ENCODE measurements around the gene PKNOX2. TPM values are rescaled to one million over a fixed set of nuclear protein-coding genes. Genes with fewer than 3 reads are reported as not detected.
"Not testable (repeated sequence)": the region's sequence is repeated elsewhere in the genome, so short reads cannot be mapped to it uniquely, and the experiment has no call there.

Gene PKNOX2
- total RNA-seq, 1 donor from 2014 or later, result 39.9 TPM

DNA sequence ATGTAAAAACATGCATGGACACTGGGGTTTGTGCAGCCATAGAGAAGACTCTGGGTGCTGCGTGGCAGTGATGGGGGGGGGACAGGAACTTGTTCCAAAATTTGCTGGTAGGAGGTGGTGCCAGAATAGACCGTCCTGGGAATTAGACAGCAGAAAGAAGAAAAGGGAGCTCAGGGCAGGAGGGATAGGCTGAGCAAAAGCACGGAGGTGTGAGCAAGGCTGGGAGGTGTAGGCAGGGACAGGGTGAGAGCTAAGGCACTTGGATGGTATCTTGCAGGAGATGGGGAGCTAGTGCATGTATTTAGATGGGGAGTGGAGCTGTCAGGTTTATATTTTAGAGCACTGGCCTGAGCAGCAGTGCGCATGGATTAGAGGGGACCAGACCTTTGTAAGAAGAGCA is 53.8 kb downstream of the PKNOX2 start:
- no peak overlapping the region for H3K4me3 Mint-ChIP-seq (ENCODE audit: low read depth)
- peaks cover 28% of the 10 kb centered on the region for H3K4me1 Mint-ChIP-seq (ENCODE audit: low read depth)
- TF ChIP-seq, protein P1, sequence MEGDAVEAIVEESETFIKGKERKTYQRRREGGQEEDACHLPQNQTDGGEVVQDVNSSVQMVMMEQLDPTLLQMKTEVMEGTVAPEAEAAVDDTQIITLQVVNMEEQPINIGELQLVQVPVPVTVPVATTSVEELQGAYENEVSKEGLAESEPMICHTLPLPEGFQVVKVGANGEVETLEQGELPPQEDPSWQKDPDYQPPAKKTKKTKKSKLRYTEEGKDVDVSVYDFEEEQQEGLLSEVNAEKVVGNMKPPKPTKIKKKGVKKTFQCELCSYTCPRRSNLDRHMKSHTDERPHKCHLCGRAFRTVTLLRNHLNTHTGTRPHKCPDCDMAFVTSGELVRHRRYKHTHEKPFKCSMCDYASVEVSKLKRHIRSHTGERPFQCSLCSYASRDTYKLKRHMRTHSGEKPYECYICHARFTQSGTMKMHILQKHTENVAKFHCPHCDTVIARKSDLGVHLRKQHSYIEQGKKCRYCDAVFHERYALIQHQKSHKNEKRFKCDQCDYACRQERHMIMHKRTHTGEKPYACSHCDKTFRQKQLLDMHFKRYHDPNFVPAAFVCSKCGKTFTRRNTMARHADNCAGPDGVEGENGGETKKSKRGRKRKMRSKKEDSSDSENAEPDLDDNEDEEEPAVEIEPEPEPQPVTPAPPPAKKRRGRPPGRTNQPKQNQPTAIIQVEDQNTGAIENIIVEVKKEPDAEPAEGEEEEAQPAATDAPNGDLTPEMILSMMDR (IDR thresholded peaks at IDR 0.05; ENCODE audit: unreplicated experiment), result no peak
- H3K9me3 Mint-ChIP-seq (ENCODE audit: low read depth), result no peaks in the 10 kb centered on the region
- no peak overlapping the region for H3K27ac Mint-ChIP-seq
- no peak for DNase-seq (ENCODE audit: low spot score, unreplicated experiment)
- no peaks in the 10 kb centered on the region for H3K27me3 Mint-ChIP-seq
- no peaks in the 10 kb centered on the region for H3K36me3 Mint-ChIP-seq (ENCODE audit: insufficient read depth)

DNA sequence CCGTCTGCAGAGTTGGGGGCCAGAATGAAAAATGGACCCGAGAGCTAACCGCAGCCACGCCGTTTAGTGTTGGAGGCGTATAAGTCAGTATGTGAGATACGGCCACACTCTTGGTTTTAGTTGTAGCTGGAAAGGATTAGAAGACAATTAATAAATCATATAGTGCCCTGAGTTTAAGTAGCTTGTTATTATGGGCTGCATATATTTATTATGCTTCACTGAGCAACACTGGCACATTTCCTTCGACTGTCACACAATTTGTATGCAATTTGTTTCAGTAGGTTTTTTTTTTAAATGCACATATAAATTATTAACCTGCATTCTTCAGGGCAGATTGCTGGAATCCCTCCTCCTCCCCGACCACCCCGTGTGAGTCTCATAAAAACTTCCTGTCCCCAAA is 56.9 kb downstream of the PKNOX2 start:
- Mint-ChIP-seq H3K27me3 (no peaks in the 10 kb centered on the region), H3K9me3 (ENCODE audit: low read depth) (no peaks in the 10 kb centered on the region), H3K36me3 (ENCODE audit: insufficient read depth) (no peaks in the 10 kb centered on the region), H3K4me3 (ENCODE audit: low read depth) (no peak overlapping the region), H3K4me1 (ENCODE audit: low read depth) (peaks cover 21% of the 10 kb centered on the region), H3K27ac (peak overlapping the region; percentile 54)
- TF ChIP-seq, protein P1 (IDR thresholded peaks at IDR 0.05; ENCODE audit: unreplicated experiment), result no peak
- no peak for DNase-seq (ENCODE audit: low spot score, unreplicated experiment)

DNA sequence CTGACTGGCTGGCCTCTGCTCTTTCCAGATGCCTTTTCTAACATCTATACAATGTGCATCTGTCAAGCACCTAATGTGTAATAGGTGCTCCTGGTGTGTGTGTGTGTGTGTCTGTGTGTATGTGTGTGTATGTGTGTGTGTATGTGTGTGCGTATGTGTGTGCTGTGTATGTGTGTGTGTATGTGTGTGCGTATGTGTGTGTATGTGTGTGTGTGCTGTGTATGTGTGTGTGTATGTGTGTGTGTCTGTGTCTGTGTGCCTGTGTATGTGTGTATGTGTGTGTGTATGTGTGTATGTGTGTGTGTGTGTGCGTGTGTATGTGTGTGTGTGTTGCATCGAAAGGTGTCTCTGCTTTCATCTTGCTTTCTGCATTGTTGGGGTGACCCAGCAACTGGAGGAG is 57.9 kb downstream of the PKNOX2 start:
- peaks cover 21% of the 10 kb centered on the region for H3K4me1 Mint-ChIP-seq (ENCODE audit: low read depth)
- no peak overlapping the region for H3K4me3 Mint-ChIP-seq (ENCODE audit: low read depth)
- no peaks in the 10 kb centered on the region for H3K9me3 Mint-ChIP-seq (ENCODE audit: low read depth)
- no peak for DNase-seq (ENCODE audit: low spot score, unreplicated experiment)
- no peak overlapping the region for H3K27ac Mint-ChIP-seq
- TF ChIP-seq, protein P1 (IDR thresholded peaks at IDR 0.05; ENCODE audit: unreplicated experiment), result no peak
- no peaks in the 10 kb centered on the region for H3K36me3 Mint-ChIP-seq (ENCODE audit: insufficient read depth)
- no peaks in the 10 kb centered on the region for H3K27me3 Mint-ChIP-seq

DNA sequence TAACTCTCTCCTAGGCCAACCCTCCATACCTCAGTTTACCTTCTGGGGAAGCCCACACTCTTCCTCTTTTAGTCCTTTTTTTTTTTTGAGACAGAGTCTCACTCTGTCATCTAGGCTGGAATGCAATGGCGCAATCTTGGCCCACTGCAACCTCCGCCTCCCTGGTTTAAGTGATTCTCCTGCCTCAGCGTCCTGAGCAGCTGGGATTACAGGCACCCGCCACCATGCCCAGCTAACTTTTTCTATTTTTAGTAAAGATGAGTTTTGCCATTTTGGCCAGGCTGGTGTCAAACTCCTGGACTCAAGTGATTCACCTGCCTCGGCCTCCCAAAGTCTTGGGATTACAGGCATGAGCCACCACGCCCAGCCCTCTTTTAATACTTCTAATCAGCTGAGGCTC is 58.6 kb downstream of the PKNOX2 start:
- not testable (repeated sequence) for H3K27ac Mint-ChIP-seq; H3K27me3 Mint-ChIP-seq; H3K36me3 Mint-ChIP-seq (ENCODE audit: insufficient read depth); DNase-seq (ENCODE audit: low spot score, unreplicated experiment); H3K4me3 Mint-ChIP-seq (ENCODE audit: low read depth); H3K9me3 Mint-ChIP-seq (ENCODE audit: low read depth)
- peaks cover 21% of the 10 kb centered on the region for H3K4me1 Mint-ChIP-seq (ENCODE audit: low read depth)

DNA sequence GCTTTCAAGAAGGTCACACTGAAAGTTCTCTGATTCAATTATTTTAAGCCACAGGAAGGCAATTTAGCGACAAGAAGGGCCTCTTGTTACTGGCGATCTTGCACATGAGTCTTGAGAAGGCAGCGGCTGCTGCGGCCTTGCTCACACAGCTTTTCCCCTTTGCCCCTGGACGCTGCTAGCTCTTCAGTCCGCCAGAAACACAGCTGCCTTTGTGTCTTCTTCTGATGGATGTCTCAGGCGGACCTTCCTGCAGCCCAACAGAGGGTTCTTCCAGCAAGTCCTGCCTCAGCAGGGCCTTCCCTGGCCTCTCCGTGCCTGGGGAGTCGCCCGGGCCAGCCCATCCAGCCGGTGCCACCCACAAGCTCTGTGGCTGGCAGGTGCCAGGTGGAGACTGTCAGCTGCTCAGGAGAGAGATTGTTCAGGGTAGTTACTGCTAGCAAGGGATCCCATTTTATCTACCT is 59.4 kb downstream of the PKNOX2 start:
- TF ChIP-seq, protein P1 (IDR thresholded peaks at IDR 0.05; ENCODE audit: unreplicated experiment), result no peak
- no peaks in the 10 kb centered on the region for H3K9me3 Mint-ChIP-seq (ENCODE audit: low read depth)
- H3K4me1 Mint-ChIP-seq (ENCODE audit: low read depth), result peaks cover 21% of the 10 kb centered on the region
- no peak overlapping the region for H3K27ac Mint-ChIP-seq
- no peaks in the 10 kb centered on the region for H3K27me3 Mint-ChIP-seq
- H3K36me3 Mint-ChIP-seq (ENCODE audit: insufficient read depth), result no peaks in the 10 kb centered on the region
- DNase-seq (ENCODE audit: low spot score, unreplicated experiment), result no peak
- no peak overlapping the region for H3K4me3 Mint-ChIP-seq (ENCODE audit: low read depth)

DNA sequence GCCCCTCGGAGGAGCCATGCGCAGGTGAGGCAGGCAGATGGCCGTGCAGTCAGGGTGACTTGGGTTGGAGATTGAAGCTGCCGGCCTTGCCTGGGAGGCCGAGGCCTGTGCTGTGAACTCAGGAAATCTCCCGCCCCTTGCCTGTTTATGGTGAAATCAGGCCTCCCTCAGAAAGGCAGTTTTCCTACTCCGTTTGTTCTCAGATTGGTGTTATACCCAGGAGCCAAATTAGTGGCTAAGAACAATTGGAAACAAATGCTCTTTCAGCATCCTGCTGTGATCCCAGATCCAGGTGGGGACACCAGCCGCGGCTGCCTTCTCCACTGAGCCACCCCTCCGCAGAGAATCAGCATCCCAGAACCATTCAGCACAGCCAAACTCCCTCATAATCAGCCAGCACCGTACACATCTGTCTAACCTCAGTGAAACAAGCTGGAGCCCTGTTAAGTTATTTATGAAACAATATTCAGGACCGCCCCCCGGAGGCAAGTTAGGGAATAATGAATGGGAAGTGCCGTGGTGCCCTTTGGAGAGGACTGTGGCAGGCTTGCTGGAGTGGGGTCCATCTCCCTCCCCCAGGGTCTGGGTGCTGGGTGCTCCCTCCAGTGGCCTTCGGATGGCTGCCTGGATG is 60.0 kb downstream of the PKNOX2 start:
- Mint-ChIP-seq H3K27me3 (no peaks in the 10 kb centered on the region), H3K4me3 (ENCODE audit: low read depth) (no peak overlapping the region), H3K36me3 (ENCODE audit: insufficient read depth) (no peaks in the 10 kb centered on the region), H3K9me3 (ENCODE audit: low read depth) (no peaks in the 10 kb centered on the region), H3K27ac (no peak overlapping the region), H3K4me1 (ENCODE audit: low read depth) (peaks cover 21% of the 10 kb centered on the region)
- DNase-seq (ENCODE audit: low spot score, unreplicated experiment), result no peak
- TF ChIP-seq, protein P1 (IDR thresholded peaks at IDR 0.05; ENCODE audit: unreplicated experiment), result peak; percentile 40

Measured in progenitor cell of endocrine pancreas (in vitro differentiated cells).